Left ventricle myocardium inferior (tissue), 1 donor: Measurements from ENCODE around the gene KXD1. TPM values are rescaled to one million over a fixed set of nuclear protein-coding genes. Genes with fewer than 3 reads are reported as not detected.

ENCODE experiments used
- DNase-seq: peaks from one replicate; pipeline ENCODE4 v3.0.0-alpha.2; 2020
- H3K27ac ChIP-seq: fragments of 200-600 bp; replicated peaks from 2 replicates; pipeline ENCODE4 v1.8.0; 2021
- H3K27me3 ChIP-seq: fragments of 200-600 bp; 2 replicates; pipeline ENCODE4 v1.8.0; 2021; ENCODE audit warnings: low read depth
- H3K36me3 ChIP-seq: fragments of 200-600 bp; 2 replicates; pipeline ENCODE4 v1.8.0; 2021
- H3K4me1 ChIP-seq: fragments of 200-600 bp; 2 replicates; pipeline ENCODE4 v1.8.0; 2021
- H3K4me3 ChIP-seq: fragments of 200-600 bp; 2 replicates; pipeline ENCODE4 v1.8.0; 2021; ENCODE audit warnings: mild to moderate bottlenecking, moderate library complexity
- H3K9me3 ChIP-seq: fragments of 200-600 bp; replicated peaks from 2 replicates; pipeline ENCODE4 v1.8.0; 2021
- CTCF ChIP-seq: fragments of 200-600 bp; IDR thresholded peaks from 2 replicates; pipeline ENCODE4 v1.8.0; 2021; ENCODE audit warnings: antibody characterized with exemption, mild to moderate bottlenecking, borderline replicate concordance
- intact Hi-C: fragments of 100-400 bp; cut with micrococcal nuclease; formaldehyde crosslinking; loops from one replicate; pipeline ENCODE4 v1.11.0; 2022
- total RNA-seq: library from RNA; stranded (reverse); fragmentation: NEBNext Ultra II Directional; extraction: Animal tissue kit (Norgen Biotek cat#: 25700); gene quantifications from one replicate; pipeline ENCODE4 v1.2.1, GENCODE V29; 2021
- donor health status: DM: no; HTN: yes; CAD: no; lungs with severe emphysema.

KXD1 gene
- total RNA-seq, 1 donor from 2014 or later, result 52.0 TPM

- no peak for TF ChIP-seq CTCF
- H3K4me1 ChIP-seq, result peaks cover 26% of the 10 kb centered on the region
- intact Hi-C loops, result no loop called here
- peaks cover 48% of the 10 kb centered on the region for H3K36me3 ChIP-seq
- H3K27me3 ChIP-seq, result no peaks in the 10 kb centered on the region
- no peak overlapping the region for H3K27ac ChIP-seq
- H3K9me3 ChIP-seq, result no peaks in the 10 kb centered on the region
- no peak for DNase-seq
- H3K4me3 ChIP-seq, result no peak overlapping the region
Observed at GRCh38 chr19:18574691-18575291, 17.1 kb downstream of the KXD1 start.

DNA sequence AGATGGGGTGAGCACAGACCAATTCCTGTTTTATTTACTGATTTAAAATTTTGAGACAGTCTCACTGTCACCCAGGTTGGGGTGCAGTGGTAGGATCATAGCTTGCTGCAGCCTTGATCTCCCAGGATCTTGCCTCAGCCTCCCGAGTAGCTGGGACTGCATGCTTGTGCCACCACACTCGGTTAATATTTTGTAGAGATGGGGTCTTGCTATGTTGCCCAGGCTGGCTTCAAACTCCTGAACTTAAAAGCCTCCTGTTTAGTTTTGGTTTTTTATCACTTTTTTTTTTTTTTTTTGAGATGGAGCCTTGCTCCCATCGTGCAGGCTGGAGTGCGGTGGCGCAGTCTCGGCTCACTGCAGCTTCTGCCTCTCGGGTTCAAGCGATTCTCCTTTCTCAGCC lies 18.7 kb downstream of the KXD1 start:
- Histone ChIP-seq H3K9me3 (no peaks in the 10 kb centered on the region), H3K36me3 (peaks cover 48% of the 10 kb centered on the region), H3K27me3 (no peaks in the 10 kb centered on the region), H3K4me1 (peaks cover 20% of the 10 kb centered on the region), H3K27ac (no peak overlapping the region), H3K4me3 (no peak overlapping the region)
- TF ChIP-seq CTCF, result no peak
- DNase-seq, result no peak
- intact Hi-C loops, result no loop called here

- H3K9me3 ChIP-seq, result no peaks in the 10 kb centered on the region
- H3K27me3 ChIP-seq, result no peaks in the 10 kb centered on the region
- H3K4me3 ChIP-seq, result no peak overlapping the region
- H3K36me3 ChIP-seq, result peaks cover 48% of the 10 kb centered on the region
- peaks cover 12% of the 10 kb centered on the region for H3K4me1 ChIP-seq
- no peak overlapping the region for H3K27ac ChIP-seq
- no peak for DNase-seq
- intact Hi-C loops, result no loop called here
- TF ChIP-seq CTCF, result no peak
Observed at GRCh38 chr19:18577365-18577914, 19.8 kb downstream of the KXD1 start.

DNA sequence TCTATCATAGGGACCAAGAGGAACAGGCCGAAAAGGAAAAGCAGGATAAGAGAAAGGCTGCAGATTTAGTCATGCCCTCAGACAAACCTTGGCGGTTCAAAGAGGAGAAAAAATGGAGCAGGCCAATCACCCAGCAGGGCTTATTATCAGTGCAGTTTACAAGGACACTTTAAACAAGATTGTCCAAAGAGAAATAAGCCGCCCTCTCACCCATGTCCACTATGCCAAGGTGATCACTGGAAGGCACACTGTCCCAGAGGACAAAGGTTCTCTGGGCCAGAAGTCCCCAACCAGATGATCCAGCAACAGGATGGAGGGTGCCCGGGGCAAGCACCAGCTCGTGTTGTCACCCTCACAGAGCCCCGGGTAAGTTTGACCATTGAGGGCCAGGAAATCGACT lies 22.6 kb downstream of the KXD1 start:
- no peak for DNase-seq
- Histone ChIP-seq H3K4me1 (no peaks in the 10 kb centered on the region), H3K4me3 (no peak overlapping the region), H3K27ac (no peak overlapping the region), H3K9me3 (no peaks in the 10 kb centered on the region), H3K27me3 (no peaks in the 10 kb centered on the region), H3K36me3 (peaks cover 24% of the 10 kb centered on the region)
- intact Hi-C loops, result no loop called here
- no peak for TF ChIP-seq CTCF

DNA sequence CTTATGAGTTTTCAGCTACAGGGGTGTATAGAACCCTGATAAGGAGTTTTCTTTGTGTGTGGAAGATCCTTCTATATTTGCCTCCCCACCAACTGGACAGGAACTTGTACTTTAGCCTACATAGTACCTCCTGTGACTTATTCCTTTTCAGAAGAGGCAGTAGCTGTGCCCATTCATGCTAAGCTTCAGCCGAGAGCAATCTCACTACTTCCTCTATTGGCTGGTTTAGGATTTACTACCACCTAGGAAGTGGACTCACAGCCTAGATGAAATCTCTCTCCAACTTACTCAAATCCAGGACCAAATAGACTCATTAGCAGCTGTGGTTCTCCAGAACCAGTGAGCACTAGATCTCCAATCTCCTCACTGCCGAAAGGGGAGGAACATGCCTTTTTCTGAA lies 28.6 kb downstream of the KXD1 start:
- Histone ChIP-seq H3K36me3 (peaks cover 9% of the 10 kb centered on the region), H3K27ac (no peak overlapping the region), H3K9me3 (no peaks in the 10 kb centered on the region), H3K4me1 (peaks cover 32% of the 10 kb centered on the region), H3K4me3 (no peak overlapping the region), H3K27me3 (no peaks in the 10 kb centered on the region)
- intact Hi-C loops, result no loop called here
- no peak for DNase-seq
- TF ChIP-seq CTCF, result no peak
